HEK293 (cell line): ENCODE results near the gene TMEM50B.

Source experiments
- BCL11A ChIP-seq: fragments of 450-650 bp; formaldehyde crosslinking; IDR thresholded peaks from 2 replicates; pipeline ENCODE4 v1.5.1; 2016; ENCODE audit warnings: low read depth, missing biosample characterization, missing genetic modification characterization
- ZEB2 ChIP-seq: fragments of 450-650 bp; formaldehyde crosslinking; IDR thresholded peaks from 2 replicates; pipeline ENCODE4 v1.5.1; 2016; ENCODE audit warnings: missing biosample characterization, missing genetic modification characterization
- ZNF169 ChIP-seq: fragments of 450-650 bp; formaldehyde crosslinking; IDR thresholded peaks from 2 replicates; pipeline ENCODE4 v1.5.1; 2016; ENCODE audit warnings: missing biosample characterization, missing genetic modification characterization
- ZNF19 ChIP-seq: fragments of 450-650 bp; formaldehyde crosslinking; IDR thresholded peaks from 2 replicates; pipeline ENCODE4; 2016; ENCODE audit warnings: missing biosample characterization, missing genetic modification characterization, low read depth
- ZNF221 ChIP-seq: fragments of 450-650 bp; formaldehyde crosslinking; IDR thresholded peaks from 2 replicates; pipeline ENCODE4 v1.5.1; 2017; ENCODE audit warnings: missing biosample characterization, missing genetic modification characterization, borderline replicate concordance
- ZNF324 ChIP-seq: fragments of 450-650 bp; formaldehyde crosslinking; IDR thresholded peaks from 2 replicates; pipeline ENCODE4 v1.5.1; 2016; ENCODE audit warnings: missing biosample characterization, missing genetic modification characterization
- ZNF529 ChIP-seq: fragments of 450-650 bp; formaldehyde crosslinking; IDR thresholded peaks from 2 replicates; pipeline ENCODE4 v1.5.1; 2017; ENCODE audit warnings: missing genetic modification characterization, missing biosample characterization; ENCODE audit not compliant: insufficient replicate concordance
- ZNF558 ChIP-seq: fragments of 450-650 bp; formaldehyde crosslinking; IDR thresholded peaks from 2 replicates; pipeline ENCODE4 v1.5.1; 2016; ENCODE audit warnings: missing biosample characterization, missing genetic modification characterization
- ZNF621 ChIP-seq: fragments of 450-650 bp; formaldehyde crosslinking; IDR thresholded peaks from 2 replicates; pipeline ENCODE4 v1.5.1; 2017; ENCODE audit warnings: missing biosample characterization, missing genetic modification characterization
- ZNF626 ChIP-seq: fragments of 450-650 bp; sonication (Bioruptor Pico); formaldehyde crosslinking; IDR thresholded peaks from 2 replicates; pipeline ENCODE4 v1.5.1; 2018; ENCODE audit warnings: missing biosample characterization, missing genetic modification characterization, inconsistent platforms
- ZNF701 ChIP-seq: fragments of 450-650 bp; formaldehyde crosslinking; IDR thresholded peaks from 2 replicates; pipeline ENCODE4 v1.5.1; 2016; ENCODE audit warnings: missing biosample characterization, missing genetic modification characterization
- TF ChIP-seq, protein P1 (sequence below): fragments of 450-650 bp; formaldehyde crosslinking; IDR thresholded peaks from 2 replicates; pipeline ENCODE4 v1.5.1; 2016; ENCODE audit warnings: missing biosample characterization, missing genetic modification characterization, borderline replicate concordance
- TF ChIP-seq, protein P2 (sequence below): fragments of 450-650 bp; formaldehyde crosslinking; IDR thresholded peaks from 2 replicates; pipeline ENCODE4 v1.5.1; 2016; ENCODE audit warnings: missing biosample characterization, missing genetic modification characterization
- TF ChIP-seq, protein P3 (sequence below): fragments of 450-650 bp; formaldehyde crosslinking; IDR thresholded peaks from 2 replicates; pipeline ENCODE4 v1.5.0; 2017; ENCODE audit warnings: missing biosample characterization, missing genetic modification characterization, borderline replicate concordance
- TF ChIP-seq, protein P4 (sequence below): fragments of 450-650 bp; formaldehyde crosslinking; IDR thresholded peaks from 2 replicates; pipeline ENCODE4 v1.5.1; 2016; ENCODE audit warnings: missing biosample characterization, missing genetic modification characterization
- TF ChIP-seq, protein P5 (sequence below): fragments of 450-650 bp; formaldehyde crosslinking; IDR thresholded peaks from 2 replicates; pipeline ENCODE4 v1.5.1; 2017; ENCODE audit warnings: missing biosample characterization, missing genetic modification characterization
- TF ChIP-seq, protein P6 (sequence below): fragments of 450-650 bp; formaldehyde crosslinking; IDR thresholded peaks from 2 replicates; pipeline ENCODE4 v1.5.1; 2016; ENCODE audit warnings: missing biosample characterization, missing genetic modification characterization
- TF ChIP-seq, protein P7 (sequence below): fragments of 450-650 bp; formaldehyde crosslinking; IDR thresholded peaks from 2 replicates; pipeline ENCODE4 v1.5.1; 2017; ENCODE audit warnings: missing biosample characterization, mild to moderate bottlenecking, missing genetic modification characterization, moderate library complexity
- TF ChIP-seq, protein P8 (sequence below): sonication (generic); formaldehyde crosslinking; IDR thresholded peaks from 2 replicates; pipeline ENCODE4 v1.8.1; 2022; ENCODE audit warnings: mild to moderate bottlenecking, moderate library complexity, missing genetic modification reagents

The TMEM50B gene

DNA sequence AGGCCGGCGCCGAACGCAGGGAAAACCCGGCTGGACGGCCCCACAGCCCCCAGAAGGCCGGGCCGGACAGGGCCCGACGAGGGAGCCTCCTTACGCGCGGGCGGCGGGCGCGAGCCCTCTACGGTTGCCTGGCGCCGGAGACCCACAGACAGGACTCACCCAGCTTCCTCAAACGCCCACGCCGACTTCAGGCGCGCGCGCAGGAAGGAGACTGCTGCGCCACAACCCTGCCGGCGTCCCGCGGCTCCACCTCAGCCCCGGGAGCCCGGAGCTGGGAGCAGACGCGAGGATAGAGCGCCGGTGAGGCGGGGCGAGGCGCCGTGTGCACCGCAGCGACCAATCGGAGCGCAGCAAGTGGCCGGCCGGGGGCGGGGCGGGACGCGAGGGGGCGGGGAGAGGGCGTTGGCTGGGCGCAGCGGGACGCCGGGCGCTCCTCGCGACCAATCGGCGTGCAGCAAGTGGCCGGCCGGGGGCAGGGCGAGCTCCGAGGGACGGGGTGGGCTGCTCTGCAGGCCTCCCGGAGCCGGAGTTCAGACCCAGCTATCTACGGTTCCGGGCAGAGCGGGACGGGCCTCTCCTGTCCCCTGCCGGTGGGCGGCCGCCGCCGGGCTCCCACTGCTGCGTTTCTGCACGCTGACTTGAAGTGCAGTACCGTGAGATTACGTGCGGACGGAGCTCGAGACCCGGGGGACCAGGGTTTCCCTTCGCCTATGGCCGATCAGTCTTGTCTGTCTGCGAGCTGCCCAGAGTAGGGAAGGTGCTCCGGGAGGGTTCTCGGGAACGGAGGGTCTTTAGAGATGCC lies at the start of gene TMEM50B (continued):
- TF ChIP-seq, protein P1, sequence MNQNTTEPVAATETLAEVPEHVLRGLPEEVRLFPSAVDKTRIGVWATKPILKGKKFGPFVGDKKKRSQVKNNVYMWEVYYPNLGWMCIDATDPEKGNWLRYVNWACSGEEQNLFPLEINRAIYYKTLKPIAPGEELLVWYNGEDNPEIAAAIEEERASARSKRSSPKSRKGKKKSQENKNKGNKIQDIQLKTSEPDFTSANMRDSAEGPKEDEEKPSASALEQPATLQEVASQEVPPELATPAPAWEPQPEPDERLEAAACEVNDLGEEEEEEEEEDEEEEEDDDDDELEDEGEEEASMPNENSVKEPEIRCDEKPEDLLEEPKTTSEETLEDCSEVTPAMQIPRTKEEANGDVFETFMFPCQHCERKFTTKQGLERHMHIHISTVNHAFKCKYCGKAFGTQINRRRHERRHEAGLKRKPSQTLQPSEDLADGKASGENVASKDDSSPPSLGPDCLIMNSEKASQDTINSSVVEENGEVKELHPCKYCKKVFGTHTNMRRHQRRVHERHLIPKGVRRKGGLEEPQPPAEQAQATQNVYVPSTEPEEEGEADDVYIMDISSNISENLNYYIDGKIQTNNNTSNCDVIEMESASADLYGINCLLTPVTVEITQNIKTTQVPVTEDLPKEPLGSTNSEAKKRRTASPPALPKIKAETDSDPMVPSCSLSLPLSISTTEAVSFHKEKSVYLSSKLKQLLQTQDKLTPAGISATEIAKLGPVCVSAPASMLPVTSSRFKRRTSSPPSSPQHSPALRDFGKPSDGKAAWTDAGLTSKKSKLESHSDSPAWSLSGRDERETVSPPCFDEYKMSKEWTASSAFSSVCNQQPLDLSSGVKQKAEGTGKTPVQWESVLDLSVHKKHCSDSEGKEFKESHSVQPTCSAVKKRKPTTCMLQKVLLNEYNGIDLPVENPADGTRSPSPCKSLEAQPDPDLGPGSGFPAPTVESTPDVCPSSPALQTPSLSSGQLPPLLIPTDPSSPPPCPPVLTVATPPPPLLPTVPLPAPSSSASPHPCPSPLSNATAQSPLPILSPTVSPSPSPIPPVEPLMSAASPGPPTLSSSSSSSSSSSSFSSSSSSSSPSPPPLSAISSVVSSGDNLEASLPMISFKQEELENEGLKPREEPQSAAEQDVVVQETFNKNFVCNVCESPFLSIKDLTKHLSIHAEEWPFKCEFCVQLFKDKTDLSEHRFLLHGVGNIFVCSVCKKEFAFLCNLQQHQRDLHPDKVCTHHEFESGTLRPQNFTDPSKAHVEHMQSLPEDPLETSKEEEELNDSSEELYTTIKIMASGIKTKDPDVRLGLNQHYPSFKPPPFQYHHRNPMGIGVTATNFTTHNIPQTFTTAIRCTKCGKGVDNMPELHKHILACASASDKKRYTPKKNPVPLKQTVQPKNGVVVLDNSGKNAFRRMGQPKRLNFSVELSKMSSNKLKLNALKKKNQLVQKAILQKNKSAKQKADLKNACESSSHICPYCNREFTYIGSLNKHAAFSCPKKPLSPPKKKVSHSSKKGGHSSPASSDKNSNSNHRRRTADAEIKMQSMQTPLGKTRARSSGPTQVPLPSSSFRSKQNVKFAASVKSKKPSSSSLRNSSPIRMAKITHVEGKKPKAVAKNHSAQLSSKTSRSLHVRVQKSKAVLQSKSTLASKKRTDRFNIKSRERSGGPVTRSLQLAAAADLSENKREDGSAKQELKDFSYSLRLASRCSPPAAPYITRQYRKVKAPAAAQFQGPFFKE (tag by site-specific recombination): no peak
- TF ChIP-seq, protein P2, sequence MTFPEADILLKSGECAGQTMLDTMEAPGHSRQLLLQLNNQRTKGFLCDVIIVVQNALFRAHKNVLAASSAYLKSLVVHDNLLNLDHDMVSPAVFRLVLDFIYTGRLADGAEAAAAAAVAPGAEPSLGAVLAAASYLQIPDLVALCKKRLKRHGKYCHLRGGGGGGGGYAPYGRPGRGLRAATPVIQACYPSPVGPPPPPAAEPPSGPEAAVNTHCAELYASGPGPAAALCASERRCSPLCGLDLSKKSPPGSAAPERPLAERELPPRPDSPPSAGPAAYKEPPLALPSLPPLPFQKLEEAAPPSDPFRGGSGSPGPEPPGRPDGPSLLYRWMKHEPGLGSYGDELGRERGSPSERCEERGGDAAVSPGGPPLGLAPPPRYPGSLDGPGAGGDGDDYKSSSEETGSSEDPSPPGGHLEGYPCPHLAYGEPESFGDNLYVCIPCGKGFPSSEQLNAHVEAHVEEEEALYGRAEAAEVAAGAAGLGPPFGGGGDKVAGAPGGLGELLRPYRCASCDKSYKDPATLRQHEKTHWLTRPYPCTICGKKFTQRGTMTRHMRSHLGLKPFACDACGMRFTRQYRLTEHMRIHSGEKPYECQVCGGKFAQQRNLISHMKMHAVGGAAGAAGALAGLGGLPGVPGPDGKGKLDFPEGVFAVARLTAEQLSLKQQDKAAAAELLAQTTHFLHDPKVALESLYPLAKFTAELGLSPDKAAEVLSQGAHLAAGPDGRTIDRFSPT (tag by site-specific recombination): no peak
- TF ChIP-seq ZNF558 (tag by site-specific recombination) (no peak), ZNF529 (tag by site-specific recombination) (no peak), ZNF324 (tag by site-specific recombination) (peak; percentile 43; the same call in 1 of the 2 replicates), ZNF221 (tag by site-specific recombination) (peak; percentile 68; the same call in 1 of the 2 replicates), ZNF621 (tag by site-specific recombination) (no peak), BCL11A (no peak), ZNF701 (tag by site-specific recombination) (no peak), ZNF19 (tag by site-specific recombination) (no peak), ZNF169 (tag by site-specific recombination) (no peak), ZEB2 (tag by site-specific recombination) (peak; percentile 73; the same call in 1 of the 2 replicates), ZNF626 (tag by site-specific recombination) (no peak)
- TF ChIP-seq, protein P3, sequence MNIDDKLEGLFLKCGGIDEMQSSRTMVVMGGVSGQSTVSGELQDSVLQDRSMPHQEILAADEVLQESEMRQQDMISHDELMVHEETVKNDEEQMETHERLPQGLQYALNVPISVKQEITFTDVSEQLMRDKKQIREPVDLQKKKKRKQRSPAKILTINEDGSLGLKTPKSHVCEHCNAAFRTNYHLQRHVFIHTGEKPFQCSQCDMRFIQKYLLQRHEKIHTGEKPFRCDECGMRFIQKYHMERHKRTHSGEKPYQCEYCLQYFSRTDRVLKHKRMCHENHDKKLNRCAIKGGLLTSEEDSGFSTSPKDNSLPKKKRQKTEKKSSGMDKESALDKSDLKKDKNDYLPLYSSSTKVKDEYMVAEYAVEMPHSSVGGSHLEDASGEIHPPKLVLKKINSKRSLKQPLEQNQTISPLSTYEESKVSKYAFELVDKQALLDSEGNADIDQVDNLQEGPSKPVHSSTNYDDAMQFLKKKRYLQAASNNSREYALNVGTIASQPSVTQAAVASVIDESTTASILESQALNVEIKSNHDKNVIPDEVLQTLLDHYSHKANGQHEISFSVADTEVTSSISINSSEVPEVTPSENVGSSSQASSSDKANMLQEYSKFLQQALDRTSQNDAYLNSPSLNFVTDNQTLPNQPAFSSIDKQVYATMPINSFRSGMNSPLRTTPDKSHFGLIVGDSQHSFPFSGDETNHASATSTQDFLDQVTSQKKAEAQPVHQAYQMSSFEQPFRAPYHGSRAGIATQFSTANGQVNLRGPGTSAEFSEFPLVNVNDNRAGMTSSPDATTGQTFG (tag by site-specific recombination): no peak
- TF ChIP-seq, protein P4, sequence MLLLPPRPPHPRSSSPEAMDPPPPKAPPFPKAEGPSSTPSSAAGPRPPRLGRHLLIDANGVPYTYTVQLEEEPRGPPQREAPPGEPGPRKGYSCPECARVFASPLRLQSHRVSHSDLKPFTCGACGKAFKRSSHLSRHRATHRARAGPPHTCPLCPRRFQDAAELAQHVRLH (tag by site-specific recombination): no peak
- TF ChIP-seq, protein P5, sequence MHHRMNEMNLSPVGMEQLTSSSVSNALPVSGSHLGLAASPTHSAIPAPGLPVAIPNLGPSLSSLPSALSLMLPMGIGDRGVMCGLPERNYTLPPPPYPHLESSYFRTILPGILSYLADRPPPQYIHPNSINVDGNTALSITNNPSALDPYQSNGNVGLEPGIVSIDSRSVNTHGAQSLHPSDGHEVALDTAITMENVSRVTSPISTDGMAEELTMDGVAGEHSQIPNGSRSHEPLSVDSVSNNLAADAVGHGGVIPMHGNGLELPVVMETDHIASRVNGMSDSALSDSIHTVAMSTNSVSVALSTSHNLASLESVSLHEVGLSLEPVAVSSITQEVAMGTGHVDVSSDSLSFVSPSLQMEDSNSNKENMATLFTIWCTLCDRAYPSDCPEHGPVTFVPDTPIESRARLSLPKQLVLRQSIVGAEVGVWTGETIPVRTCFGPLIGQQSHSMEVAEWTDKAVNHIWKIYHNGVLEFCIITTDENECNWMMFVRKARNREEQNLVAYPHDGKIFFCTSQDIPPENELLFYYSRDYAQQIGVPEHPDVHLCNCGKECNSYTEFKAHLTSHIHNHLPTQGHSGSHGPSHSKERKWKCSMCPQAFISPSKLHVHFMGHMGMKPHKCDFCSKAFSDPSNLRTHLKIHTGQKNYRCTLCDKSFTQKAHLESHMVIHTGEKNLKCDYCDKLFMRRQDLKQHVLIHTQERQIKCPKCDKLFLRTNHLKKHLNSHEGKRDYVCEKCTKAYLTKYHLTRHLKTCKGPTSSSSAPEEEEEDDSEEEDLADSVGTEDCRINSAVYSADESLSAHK (tag by site-specific recombination): no peak
- TF ChIP-seq, protein P6, sequence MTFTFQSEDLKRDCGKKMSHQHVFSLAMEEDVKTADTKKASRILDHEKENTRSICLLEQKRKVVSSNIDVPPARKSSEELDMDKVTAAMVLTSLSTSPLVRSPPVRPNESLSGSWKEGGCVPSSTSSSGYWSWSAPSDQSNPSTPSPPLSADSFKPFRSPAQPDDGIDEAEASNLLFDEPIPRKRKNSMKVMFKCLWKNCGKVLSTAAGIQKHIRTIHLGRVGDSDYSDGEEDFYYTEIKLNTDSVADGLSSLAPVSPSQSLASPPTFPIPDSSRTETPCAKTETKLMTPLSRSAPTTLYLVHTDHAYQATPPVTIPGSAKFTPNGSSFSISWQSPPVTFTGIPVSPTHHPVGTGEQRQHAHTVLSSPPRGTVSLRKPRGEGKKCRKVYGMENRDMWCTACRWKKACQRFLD (tag by site-specific recombination): no peak
- TF ChIP-seq, protein P7, sequence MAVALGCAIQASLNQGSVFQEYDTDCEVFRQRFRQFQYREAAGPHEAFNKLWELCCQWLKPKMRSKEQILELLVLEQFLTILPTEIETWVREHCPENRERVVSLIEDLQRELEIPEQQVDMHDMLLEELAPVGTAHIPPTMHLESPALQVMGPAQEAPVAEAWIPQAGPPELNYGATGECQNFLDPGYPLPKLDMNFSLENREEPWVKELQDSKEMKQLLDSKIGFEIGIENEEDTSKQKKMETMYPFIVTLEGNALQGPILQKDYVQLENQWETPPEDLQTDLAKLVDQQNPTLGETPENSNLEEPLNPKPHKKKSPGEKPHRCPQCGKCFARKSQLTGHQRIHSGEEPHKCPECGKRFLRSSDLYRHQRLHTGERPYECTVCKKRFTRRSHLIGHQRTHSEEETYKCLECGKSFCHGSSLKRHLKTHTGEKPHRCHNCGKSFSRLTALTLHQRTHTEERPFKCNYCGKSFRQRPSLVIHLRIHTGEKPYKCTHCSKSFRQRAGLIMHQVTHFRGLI (tag by site-specific recombination): no peak; the same call in 1 of the 2 replicates
- TF ChIP-seq, protein P8, sequence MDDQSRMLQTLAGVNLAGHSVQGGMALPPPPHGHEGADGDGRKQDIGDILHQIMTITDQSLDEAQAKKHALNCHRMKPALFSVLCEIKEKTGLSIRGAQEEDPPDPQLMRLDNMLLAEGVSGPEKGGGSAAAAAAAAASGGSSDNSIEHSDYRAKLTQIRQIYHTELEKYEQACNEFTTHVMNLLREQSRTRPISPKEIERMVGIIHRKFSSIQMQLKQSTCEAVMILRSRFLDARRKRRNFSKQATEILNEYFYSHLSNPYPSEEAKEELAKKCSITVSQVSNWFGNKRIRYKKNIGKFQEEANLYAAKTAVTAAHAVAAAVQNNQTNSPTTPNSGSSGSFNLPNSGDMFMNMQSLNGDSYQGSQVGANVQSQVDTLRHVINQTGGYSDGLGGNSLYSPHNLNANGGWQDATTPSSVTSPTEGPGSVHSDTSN: no peak
